Retinal pigment epithelial cell (primary cell): ENCODE measurements around the gene C5orf15.

Source experiments
- DNase-seq: peaks from one replicate; pipeline ENCODE4 v3.0.0-alpha.2; 2010; ENCODE audit warnings: low read depth
- H3K4me3 ChIP-seq: 2 replicates; pipeline ENCODE4 v1.5.1; 2011; ENCODE audit warnings: mild to moderate bottlenecking, low read length, control low read depth, moderate library complexity
- CTCF ChIP-seq: conservative IDR thresholded peaks from 2 replicates; pipeline ENCODE4 v1.5.1; 2011; ENCODE audit warnings: low read depth, low read length, control low read depth, inconsistent platforms

Gene C5orf15

GRCh38 chr5:133926489-133927299 is 41.7 kb downstream of the C5orf15 start:
- no peak for DNase-seq

GRCh38 chr5:133925866-133926488 is 42.4 kb downstream of the C5orf15 start:
- no peak for DNase-seq
- no peak for TF ChIP-seq CTCF
- H3K4me3 ChIP-seq: no peak overlapping the region

More at GRCh38 chr5:133926489-133927299, 41.7 kb downstream of the C5orf15 start:
- no peak for TF ChIP-seq CTCF
- H3K4me3 ChIP-seq: no peak overlapping the region

GRCh38 chr5:133925269-133925668 is 43.2 kb downstream of the C5orf15 start:
- H3K4me3 ChIP-seq: no peak overlapping the region
- no peak for DNase-seq
- no peak for TF ChIP-seq CTCF

- DNase-seq: no peak
- TF ChIP-seq CTCF: no peak
- no peak overlapping the region for H3K4me3 ChIP-seq
These were observed 44.1 kb downstream of the C5orf15 start for GRCh38 chr5:133924221-133924920.

GRCh38 chr5:133921979-133922378 is 46.4 kb downstream of the C5orf15 start:
- no peak for DNase-seq
- H3K4me3 ChIP-seq: no peak overlapping the region
- no peak for TF ChIP-seq CTCF

GRCh38 chr5:133921069-133921468 is 47.4 kb downstream of the C5orf15 start:
- no peak for DNase-seq
- H3K4me3 ChIP-seq: no peak overlapping the region
- no peak for TF ChIP-seq CTCF
